GM18517 (cell line): ENCODE measurements around the gene HDAC10.

ENCODE experiments used
- ATAC-seq: cut with Tn5 transposase; IDR thresholded peaks from one replicate; pipeline ENCODE4 v1.9.1; 2021; ENCODE audit warnings: mild to moderate bottlenecking, moderate library complexity; ENCODE audit not compliant: unreplicated experiment

HDAC10 gene

DNA sequence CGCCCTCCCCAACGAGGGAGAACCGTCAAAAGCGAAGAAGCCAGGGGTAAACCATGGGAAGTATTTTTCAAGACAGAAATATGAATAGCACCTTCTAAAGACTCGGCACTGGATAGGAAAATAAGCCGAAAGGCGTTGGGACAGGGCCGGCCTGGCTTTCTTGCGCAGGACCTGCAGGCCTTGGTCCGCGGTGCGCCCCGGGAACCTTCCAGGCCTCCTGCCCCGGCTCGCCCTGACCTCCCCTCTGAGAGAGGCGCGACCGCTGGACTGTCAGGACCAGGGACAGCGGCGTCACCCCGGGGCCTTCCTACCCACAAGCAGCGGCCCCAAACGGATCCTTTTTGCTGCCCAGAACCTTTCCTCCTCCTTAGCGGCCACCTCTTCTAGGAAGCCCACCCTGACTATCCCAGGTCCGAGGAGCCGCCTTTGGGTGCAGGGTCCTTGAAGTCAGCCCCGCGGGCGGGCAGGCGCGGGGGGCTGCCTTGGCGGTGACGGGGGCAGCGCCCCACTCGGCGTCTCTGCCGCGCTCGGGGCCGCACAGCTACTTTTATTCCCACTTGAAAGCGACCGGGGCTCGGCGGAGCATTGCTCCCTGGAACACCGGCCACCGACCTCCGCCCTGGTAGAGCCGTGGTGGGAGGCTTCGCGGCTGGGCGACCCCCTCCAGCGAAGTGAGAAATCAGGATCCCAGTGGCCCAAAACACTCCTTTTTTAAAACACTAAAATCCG, 19.8 kb upstream of the HDAC10 start:
- no peak for ATAC-seq

DNA sequence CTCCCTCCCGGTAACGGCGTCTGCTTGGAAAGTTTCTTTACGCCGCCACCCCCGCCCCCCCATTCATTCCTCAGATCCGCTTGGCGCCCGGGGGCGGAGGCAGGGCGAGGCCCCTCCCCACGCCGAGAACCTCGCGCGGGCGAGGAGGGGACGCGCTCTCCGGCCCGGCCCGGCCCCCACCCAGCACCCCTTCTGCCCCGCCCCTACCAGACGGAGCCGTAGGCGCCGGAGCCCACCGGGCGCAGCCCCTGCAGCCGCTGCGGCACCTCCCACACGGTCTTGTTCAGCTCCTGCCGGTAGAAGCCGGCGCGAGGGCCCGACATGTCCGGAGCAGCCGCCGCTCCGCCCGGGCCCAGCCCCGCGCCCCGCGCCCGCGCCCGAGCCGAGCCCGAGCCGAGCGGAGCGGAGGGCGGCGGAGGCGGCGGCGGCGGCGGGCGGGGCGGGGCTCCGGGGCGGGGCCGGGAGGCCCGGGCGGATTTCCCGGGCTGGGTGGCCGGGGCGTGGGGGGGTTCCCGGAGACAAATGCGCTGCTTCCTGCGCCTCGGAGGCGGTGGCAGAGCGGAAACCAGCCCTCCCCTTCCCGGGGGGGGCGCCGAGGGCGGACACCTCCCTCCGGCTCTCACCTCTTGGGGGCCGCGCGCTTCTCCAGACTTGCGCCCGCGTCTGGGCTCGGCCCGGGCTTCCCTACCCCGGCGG, 19.1 kb upstream of the HDAC10 start, which contains the start of gene MAPK11:
TSS of gene MAPK11 (minus strand) at position 411 of the 696 bp plus-strand sequence. CDS start at position 323, 88 bp downstream.
- no peak for ATAC-seq

- ATAC-seq = no peak
Observed at GRCh38 chr22:50269573-50269969, 18.5 kb upstream of the HDAC10 start.

DNA sequence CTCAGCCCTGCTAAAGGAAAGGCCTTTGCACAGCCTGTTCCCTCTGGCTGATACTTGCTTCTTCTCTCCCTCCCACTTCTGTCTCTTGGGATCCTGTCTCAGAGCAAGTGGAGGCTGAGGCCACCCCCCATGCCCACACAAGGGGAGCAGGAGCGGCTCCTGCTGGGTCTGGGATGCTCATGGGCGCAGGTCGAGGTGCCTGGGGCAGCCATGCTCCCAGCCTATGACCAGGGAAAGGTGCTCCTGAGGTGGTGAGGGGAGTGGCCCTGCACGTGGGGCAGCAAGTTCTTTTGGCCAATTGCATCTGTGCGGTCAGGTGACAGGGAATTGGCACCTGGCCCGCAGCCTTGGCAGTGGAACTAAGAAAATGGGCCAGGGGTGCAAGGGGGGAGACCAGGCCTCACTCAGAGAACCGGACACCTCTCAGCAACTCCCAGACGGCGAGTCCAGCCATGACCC, 17.6 kb upstream of the HDAC10 start:
- no peak for ATAC-seq

DNA sequence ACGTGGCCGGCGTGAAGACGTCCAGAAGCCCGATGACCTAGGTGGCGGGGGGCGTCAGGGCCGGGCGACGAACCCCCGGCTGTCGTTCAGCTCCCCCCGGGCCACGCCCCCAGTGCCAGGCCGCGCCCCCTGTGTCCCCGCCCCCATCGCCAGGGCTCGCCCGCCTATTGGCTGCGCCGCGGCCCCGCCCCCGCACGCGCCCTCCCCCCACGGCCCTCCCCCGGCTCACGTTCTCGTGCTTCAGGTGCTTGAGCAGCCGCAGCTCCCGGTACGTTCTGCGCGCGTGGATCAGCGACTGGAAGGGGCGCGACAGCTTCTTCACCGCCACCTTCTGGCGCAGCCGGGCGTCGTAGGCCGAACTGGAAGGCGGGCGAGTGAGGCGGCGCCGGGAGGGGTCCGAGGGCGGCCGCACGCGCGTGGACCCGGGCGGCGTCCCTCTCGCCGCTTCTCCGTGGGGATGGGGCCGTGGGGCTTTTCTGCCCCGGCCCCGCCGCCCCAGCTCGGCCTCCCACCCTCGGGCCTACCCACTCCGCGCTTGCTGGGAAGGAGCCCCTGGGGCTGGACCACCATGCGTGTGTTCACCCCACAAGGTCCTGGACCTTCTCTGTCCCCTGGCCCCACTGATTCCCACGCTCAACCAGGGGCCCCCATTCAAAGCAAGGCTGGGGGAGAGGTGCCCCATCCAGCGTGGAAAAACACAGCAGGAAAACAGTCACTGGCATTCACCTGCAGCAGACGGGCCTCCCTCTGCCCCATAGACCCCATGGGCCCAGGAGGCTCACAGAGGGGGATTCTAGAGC, 16.7 kb upstream of the HDAC10 start:
- ATAC-seq = no peak

- ATAC-seq = no peak
Observed at GRCh38 chr22:50266994-50267393, 15.9 kb upstream of the HDAC10 start.

- ATAC-seq = no peak
Observed at GRCh38 chr22:50264946-50265669, 14.0 kb upstream of the HDAC10 start.

GRCh38 chr22:50264104-50264745, 13.2 kb upstream of the HDAC10 start:
- ATAC-seq = no peak

DNA sequence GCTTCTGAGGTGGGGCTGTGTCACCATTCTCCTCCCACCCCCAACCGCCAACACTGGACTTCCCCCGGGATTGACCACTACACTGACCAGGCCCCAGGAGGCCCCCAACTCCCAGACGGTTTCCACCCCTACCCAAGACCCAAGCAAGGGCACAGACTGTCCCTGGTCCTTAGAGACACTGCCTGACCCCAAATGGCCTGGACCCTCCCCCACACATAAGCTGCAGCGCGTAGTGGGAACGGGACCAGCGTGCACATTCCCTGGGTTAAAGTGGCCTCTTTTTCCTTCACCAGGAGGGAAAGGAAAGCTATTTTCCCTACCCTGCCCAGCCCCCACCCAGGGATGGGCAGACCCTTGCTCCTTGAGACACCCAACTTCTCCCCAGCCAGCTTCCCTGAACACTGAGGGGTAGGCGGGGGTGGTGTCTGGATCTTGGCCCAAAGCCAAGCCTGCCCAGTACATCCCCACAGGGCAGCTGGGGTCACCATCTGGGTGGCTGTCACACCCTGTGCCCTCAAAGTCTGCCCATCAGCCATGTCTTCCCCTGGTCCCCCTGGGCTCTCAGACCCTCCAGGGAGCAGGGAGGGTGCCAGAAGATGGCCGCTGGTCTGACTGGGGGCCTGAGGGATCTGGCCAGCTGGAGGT, 12.0 kb upstream of the HDAC10 start:
- ATAC-seq = no peak

DNA sequence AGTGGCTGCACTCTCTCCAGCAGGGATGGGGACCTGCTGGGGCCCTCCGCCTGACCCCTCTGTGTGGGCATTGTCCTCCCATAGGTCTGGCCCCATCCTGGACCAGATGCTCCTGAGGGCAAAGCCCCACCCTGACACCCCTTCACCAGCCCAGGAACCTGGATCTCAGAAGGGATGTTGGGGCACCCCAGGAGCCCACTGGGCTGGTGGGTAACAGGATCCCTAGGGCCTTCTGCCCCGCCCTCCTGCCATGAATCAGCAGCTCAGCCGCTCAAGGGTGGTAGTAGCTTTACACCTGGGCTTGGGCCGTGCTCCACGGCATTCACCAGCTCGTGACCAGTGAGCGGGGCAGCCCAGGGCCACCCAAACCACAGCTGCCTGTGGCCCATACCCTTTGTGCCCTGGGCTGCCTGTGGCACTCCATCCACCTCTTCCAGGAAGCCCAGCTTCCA, 11.4 kb upstream of the HDAC10 start:
- no peak for ATAC-seq

DNA sequence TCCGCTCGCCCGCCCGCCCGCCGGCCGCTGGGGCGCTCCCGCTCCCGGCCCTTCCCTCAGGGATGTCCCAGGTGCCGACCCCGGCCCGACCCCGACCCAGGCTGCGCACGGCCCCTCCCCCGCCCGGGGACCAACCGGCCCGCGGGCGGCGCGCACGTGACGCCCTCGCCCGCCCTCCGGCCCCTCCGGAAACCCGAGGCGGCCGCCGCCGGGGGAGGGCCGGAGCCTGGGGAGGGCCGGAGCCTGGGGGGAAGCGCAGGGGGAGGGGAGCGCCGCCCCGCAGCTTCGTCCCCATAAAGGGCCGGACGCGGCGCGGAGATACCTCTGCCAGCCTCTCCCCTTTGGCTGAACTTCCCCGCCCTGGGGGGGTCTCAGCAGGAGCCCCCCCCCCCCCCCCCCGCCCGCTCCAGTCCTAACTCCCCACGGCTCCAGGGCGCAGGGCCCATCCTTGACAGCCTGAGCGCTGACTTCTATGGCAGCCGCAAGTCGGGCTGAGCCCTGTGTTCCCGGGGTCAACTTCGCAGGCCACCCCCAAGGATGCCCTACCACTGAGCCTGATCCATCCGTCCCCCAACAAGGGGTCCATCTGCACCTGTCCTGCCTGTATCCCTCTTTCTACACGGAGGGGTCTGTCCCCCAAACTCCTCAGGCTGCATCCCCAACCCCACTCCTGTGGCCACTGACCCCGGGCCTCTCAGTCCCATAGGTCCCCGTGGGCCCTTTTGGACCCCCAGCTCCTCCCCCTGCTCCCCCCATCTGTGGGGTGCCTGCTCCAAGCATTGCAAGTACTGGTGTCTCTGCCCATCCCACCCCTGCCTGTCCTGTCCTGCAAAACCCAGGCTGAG, 10.8 kb upstream of the HDAC10 start, which contains the start of gene MAPK12:
TSS of gene MAPK12 (minus strand) at position 69 of the 845 bp plus-strand sequence. CDS start 174 bp downstream, outside the sequence.
- ATAC-seq = no peak

- ATAC-seq = no peak
Observed at GRCh38 chr22:50260801-50261614, 9.9 kb upstream of the HDAC10 start.

DNA sequence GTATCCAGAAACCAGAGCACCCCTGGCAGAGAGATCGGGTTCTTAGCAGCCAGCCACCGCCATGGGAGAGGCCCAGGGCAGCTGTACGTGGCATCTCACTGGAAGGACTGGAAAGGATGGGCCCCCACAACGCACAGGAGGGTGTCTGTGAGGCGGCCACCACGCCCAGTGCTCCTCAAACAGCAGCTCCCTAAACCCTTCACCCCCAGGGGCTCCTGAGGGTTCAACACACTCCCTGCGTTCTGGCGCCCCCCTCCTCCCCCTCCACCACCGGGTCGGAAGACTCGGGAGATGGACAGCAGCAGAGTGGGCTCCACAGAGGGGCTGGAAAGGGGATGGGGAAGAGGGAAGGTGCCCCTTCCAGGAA, 9.4 kb upstream of the HDAC10 start:
- ATAC-seq = no peak

DNA sequence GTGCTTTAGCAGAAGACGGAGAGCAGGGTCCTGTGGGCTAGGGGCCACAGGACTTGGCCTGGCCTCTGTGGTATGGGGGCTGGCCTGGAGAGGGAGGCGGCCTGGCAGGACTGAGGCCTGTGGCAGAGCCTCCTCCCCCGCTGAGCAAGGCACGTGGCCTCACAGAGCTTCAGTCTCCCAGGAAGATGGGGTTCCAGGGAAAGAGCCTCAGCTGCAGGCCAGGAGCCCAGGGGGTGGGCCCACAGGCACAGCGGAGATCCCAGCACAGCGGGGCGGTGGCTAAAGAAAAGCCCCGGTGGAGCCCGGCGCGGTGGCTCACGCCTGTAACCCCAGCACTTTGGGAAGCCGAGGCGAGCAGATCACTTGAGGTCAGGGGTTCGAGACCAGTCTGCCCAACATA, 8.2 kb upstream of the HDAC10 start:
- no peak for ATAC-seq

DNA sequence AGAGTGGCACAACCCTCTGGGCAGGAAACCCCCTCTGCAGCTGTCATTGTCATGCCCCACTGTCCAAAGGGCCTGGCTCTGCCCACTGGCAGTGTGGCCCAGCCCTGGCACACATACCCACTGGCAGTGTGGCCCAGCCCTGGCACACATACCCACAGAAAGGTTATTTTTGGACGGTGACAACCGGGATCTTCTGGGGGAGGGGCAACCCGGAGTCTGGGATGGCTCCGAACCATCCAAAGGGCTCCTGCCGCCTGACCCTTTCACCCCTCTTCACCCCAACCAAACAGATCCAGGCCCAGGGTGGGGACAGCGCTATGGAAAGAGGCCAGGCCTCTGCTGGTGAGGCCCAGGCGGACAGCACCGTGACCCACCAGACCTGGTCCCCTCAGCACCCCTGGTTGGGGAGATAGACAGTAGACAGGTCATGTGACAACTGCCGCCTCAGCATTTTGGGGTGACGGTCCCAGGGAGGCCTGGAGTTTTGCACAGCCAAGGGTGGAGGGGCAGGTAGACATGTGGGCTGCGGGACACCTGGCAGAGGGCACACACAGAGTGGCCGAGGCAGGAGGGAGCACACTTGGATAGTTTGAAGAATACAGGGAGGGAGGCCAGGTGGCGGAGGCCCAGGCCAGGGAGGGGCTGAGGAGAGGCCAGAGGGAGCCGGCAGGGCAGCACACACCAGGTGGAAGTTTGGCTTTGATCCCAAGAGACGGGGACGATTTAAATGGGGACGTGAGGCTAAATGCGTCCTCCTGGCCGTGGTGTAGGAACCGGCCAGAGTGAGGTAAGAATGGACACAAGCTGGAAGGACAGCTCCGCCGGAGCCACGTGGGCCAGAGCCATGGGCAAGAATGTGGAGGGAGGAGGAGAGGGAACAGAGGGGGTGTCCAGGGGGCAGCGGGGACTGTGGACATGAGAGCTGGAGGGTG, 7.6 kb upstream of the HDAC10 start:
- ATAC-seq = no peak

DNA sequence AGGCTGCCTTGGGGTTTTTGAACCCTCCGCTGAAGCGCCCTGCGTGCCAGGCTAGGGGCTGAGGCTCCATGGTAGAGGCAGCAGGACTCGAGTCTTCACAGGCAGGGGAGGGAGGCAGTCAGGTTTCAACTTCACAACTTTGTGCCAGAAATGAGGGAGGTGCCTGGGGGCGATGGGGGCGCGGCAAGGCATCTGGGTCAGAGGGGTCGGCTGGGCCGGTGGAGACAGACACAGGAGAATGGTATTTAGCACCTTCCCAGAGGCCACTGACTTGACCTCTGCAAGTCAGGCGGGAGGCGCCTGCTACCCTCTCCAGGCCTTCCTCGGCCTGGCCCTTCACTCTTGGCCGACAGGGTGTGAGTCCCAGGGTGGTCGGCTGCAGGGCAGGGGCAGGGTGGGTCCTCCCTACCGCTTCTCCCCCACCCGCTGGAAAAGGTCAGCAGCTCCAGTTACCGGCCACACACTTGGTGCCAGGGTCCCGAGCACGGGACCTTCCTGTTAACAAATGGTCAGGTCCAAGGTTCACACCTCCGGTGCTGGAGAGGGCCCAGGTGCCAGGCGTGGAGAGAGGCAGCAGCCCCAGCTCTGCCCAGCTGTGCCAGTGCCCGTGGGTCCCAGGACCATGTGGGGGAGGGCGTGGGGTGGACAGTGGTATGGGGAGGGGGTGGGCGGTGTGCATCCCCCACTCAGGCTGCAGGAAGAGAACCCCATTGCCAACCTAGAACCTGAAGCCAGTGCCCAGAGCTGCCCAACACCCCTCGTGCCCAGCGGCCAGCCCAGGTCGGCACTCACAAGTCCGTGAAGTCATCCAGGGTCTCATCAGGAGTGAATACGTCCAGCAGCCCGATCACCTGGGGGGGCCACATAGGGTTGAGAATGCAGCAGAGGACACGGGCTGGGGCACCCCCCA, 6.6 kb upstream of the HDAC10 start:
- ATAC-seq = no peak
